GM12874 (cell line): ENCODE data around the gene NES.

Source experiments
- TF ChIP-seq, protein P1 (sequence below): IDR thresholded peaks from 2 replicates; pipeline ENCODE4 v1.5.1; 2011; ENCODE audit warnings: low read depth, mild to moderate bottlenecking, control low read depth, low read length, moderate library complexity; ENCODE audit not compliant: insufficient read depth

Gene NES

GRCh38 chr1:156712626-156713025 lies 35.4 kb upstream of the NES start:
- TF ChIP-seq, protein P1, sequence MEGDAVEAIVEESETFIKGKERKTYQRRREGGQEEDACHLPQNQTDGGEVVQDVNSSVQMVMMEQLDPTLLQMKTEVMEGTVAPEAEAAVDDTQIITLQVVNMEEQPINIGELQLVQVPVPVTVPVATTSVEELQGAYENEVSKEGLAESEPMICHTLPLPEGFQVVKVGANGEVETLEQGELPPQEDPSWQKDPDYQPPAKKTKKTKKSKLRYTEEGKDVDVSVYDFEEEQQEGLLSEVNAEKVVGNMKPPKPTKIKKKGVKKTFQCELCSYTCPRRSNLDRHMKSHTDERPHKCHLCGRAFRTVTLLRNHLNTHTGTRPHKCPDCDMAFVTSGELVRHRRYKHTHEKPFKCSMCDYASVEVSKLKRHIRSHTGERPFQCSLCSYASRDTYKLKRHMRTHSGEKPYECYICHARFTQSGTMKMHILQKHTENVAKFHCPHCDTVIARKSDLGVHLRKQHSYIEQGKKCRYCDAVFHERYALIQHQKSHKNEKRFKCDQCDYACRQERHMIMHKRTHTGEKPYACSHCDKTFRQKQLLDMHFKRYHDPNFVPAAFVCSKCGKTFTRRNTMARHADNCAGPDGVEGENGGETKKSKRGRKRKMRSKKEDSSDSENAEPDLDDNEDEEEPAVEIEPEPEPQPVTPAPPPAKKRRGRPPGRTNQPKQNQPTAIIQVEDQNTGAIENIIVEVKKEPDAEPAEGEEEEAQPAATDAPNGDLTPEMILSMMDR = no peak

DNA sequence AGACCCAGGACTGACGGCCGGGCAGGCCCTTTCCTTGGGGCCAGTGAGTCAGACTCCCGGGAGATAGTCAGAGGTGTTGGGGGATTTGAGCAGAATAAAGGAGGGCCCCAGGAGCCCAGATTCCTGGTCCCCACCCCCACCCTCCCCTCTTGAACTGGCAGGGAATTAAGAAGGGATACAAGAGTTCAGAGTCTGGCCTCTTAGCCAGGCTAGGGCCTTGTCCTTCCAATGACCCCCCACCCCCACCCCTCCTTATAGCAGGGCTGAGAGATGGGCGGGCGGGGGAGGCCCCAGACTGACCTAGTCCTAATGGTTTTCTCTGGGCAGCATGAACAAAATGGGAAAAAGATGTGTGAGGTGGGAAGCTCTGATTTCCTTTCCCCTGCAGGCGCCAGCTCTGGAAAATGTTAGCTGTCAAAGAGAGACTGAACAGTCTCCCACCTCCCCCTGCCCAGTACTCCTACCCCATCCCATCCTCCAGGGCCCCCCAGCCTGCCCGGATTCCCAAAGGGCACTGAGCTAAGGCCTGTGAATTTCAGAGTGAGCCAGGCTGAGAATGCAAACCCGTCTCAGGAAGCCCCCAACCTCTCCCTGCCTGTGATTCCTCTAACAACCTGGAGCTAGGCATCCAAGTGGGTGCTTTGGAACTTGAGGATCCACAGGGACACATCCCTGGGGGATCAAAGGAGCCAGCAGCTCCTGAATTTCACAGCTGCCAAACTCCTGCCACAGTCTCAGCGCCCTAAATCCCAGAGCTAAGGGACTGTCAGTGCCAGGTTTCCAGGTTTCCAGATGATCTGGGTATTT lies 34.0 kb upstream of the NES start:
- TF ChIP-seq, protein P1 = no peak

DNA sequence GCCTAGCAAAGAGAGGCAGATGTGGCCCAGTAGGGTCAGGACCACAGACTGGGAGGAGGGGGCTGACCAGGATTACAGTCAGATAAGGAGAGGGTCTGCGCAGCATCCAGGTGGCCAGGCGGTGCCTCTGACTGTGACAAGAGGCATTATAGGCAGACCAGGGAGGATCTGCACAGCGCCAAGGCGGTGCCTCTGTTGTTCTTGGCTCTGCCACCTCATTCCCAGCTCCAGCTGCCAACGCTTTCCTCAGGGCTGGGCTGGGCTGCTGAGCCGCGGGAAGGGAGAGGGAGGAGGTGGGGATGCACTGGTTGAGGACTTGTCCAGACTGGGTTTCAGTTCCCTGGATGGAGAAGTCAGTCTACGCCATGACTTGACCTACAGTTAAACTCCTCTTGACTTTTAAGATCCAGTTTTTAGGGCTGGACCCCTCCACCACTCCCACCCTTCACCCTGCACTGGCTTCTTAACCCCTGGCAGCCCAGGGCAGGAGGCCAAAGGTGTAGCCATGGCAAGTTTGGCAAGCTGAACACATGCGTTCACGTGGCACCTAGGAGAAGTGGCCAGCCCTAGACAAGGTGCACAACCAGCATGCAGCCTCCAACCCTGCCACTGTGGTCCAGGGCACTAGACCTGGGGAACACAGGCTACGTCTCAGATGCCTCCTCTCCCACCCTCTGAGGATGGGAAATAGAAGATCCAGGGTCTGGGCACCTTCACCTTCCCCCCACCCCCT lies 32.7 kb upstream of the NES start:
- TF ChIP-seq, protein P1 = no peak

GRCh38 chr1:156709031-156709430 lies 31.8 kb upstream of the NES start:
- TF ChIP-seq, protein P1 = no peak

GRCh38 chr1:156708218-156708661 lies 31.0 kb upstream of the NES start:
- TF ChIP-seq, protein P1 = no peak

GRCh38 chr1:156707417-156708217 lies 30.4 kb upstream of the NES start:
- TF ChIP-seq, protein P1 = no peak
